Testis (tissue), 3 donors: Measurements from ENCODE around the gene CEBPG. TPM values are rescaled to one million over a fixed set of nuclear protein-coding genes. Genes with fewer than 3 reads are reported as not detected.

Experiments
- DNase-seq: peaks from one replicate; pipeline ENCODE4 v3.0.0-alpha.2; 2019
- H3K27ac ChIP-seq, 2 donors: fragments of 200-600 bp; sonication (generic); one replicate each; pipeline ENCODE4 v1.5.1; 2019
- H3K27me3 ChIP-seq: fragments of 200-600 bp; sonication (generic); one replicate; pipeline ENCODE4 v1.5.1; 2019
- H3K36me3 ChIP-seq: fragments of 200-600 bp; sonication (generic); one replicate; pipeline ENCODE4 v1.5.1; 2017; ENCODE audit warnings: low read depth; ENCODE audit errors: missing control alignments
- H3K4me1 ChIP-seq: fragments of 200-600 bp; sonication (generic); one replicate; pipeline ENCODE4 v1.5.1; 2019
- H3K4me3 ChIP-seq, 2 donors: fragments of 200-600 bp; sonication (generic); one replicate each; pipeline ENCODE4 v1.5.1; 2017 to 2019
- H3K9me3 ChIP-seq: fragments of 200-600 bp; sonication (generic); one replicate; pipeline ENCODE4 v1.5.1; 2017
- POLR2A ChIP-seq: fragments of 450-650 bp; IDR thresholded peaks from one replicate; pipeline ENCODE4 v1.6.1; 2017; ENCODE audit warnings: antibody characterized with exemption, mild to moderate bottlenecking, moderate library complexity
- WGBS, 2 donors: methylation state at CpG; one replicate each; pipeline ENCODE4 v1.1.5; 2018; 5-methylcytosine and 5-hydroxymethylcytosine counted together
- intact Hi-C: fragments of 100-400 bp; cut with DNase I; formaldehyde crosslinking; loops from one replicate; pipeline ENCODE4 v1.15.1; 2023; ENCODE audit warnings: low total_unique reads
- polyA plus RNA-seq: library from polyadenylated mRNA; stranded (reverse); fragments of 350-450 nt; fragmentation: Illumina TruSeq; extraction: RNeasy Lipid Tissue Mini Kit (QIAGEN cat#74804); gene quantifications from one replicate; pipeline ENCODE4 v1.2.3, GENCODE V29; 2014; ENCODE audit warnings: low read depth, low replicate concordance; ENCODE audit not compliant: insufficient read depth
- total RNA-seq, 2 donors: library from RNA; depleted of rRNA; stranded (reverse); fragments of >200 nt; gene quantifications; one replicate each; pipeline ENCODE4 v1.2.3, GENCODE V29; 2016
- TF ChIP-seq, protein P1 (sequence below), 3 experiments: fragments of 450-650 bp in 2 of 3; fragments of 200-600 bp in 1 of 3; sonication (generic) in 1 of 3; IDR thresholded peaks; one replicate each; pipeline ENCODE4 v1.5.1; 2016 to 2019; ENCODE audit warnings: antibody characterized with exemption in 3 of 3, mild to moderate bottlenecking in 2 of 3, moderate library complexity in 1 of 3

Gene CEBPG
- total and polyA plus RNA-seq, 3 donors from 2014 or later: 20.8 to 24.3 (median 20.9) TPM

DNA sequence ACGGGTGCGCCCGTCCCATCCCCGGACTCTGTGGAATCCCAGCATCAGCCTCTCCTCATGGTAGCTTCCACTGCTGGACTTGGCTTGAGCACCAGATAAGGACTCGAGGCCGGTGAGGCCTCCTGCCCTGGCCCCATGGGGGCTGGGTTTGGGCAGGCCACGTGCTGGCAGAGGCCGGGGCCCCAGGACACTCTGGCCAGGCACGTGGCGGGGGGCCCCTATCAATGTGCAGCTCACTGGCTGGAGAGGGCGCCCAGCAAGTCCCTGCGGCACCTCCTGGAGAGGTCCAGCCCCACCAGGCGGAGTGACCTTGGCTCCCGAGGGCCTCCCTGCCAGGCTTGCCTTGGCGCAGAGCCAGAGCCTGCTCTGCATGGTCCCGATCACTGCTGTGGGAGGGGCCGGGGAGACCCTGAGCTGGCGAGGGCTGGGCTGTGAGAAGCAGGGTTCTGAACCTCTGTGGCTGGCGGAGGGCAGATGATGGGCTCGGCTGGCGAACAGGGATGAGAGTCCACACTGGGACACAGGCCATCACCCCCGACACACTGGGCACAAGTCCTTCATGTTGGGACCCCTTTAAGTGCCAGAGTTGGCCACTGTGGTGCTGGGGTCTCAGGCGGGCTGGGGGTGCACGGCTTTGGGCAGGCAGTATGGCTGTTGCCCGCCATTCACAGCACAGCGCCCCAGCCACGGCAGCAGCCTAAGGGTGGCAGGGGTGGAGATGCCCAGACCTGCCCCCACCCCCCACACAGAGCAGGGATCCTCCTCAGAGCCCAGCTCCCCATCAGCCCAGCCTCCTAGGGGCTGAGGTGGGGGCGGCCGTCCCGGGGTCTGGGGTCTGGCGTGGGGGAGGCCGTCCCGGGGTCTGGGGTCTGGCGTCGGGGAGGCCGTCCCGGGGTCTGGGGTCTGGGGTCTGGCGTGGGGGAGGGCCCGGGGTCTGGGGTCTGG is 19.1 kb downstream of the CEBPG start:
- Histone ChIP-seq H3K4me3 (no peak overlapping the region), H3K27me3 (no peaks in the 10 kb centered on the region), H3K27ac (no peak overlapping the region), H3K36me3 (no peaks in the 10 kb centered on the region), H3K4me1 (peaks cover 48% of the 10 kb centered on the region), H3K9me3 (no peaks in the 10 kb centered on the region)
- intact Hi-C loops: no loop called here
- DNase-seq: peak; percentile 63
- WGBS, 2 donors: 63 to 85% methylated on average over 8 to 20 of the region's 39 CpGs
- TF ChIP-seq, protein P1, sequence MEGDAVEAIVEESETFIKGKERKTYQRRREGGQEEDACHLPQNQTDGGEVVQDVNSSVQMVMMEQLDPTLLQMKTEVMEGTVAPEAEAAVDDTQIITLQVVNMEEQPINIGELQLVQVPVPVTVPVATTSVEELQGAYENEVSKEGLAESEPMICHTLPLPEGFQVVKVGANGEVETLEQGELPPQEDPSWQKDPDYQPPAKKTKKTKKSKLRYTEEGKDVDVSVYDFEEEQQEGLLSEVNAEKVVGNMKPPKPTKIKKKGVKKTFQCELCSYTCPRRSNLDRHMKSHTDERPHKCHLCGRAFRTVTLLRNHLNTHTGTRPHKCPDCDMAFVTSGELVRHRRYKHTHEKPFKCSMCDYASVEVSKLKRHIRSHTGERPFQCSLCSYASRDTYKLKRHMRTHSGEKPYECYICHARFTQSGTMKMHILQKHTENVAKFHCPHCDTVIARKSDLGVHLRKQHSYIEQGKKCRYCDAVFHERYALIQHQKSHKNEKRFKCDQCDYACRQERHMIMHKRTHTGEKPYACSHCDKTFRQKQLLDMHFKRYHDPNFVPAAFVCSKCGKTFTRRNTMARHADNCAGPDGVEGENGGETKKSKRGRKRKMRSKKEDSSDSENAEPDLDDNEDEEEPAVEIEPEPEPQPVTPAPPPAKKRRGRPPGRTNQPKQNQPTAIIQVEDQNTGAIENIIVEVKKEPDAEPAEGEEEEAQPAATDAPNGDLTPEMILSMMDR (IDR thresholded peaks at IDR 0.05): no peak
- TF ChIP-seq POLR2A: no peak

DNA sequence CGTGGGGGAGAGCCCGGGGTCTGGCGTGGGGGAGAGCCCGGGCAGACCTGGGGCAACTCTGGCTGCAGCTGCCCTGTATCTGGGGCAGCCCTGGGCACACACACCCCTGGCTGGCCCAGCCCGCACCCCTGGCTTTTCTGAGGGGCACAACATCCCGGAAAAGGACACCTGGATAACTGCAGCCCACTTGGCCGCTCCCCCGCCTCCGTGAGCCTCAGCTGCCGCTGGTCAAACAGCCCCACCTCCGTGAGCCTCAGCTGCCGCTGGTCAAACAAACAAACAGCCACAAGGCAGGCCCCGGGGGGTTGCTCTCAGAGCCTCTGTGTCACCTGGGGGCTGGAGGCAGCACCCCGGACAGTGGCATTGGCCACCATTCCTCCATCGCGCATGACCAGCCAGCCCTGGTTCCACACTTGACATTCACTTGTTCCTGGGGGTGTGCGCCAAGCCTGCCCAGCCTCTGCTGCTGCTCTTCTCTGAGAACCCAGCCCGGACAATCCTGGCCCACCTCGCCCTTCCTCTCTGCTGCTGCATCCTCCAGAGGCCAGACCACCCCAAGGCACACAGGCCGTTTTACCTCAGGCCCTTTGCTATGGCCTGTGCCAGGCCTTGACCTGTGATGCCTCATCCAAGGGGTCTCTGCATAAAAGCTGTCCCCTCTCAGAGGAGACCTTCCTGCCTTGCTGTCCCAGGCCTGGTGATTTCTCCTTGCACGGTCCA is 19.9 kb downstream of the CEBPG start:
- 83 to 88% methylated on average over 9 to 21 of the region's 21 CpGs for WGBS, 2 donors
- Histone ChIP-seq H3K27me3 (no peaks in the 10 kb centered on the region), H3K4me1 (peaks cover 44% of the 10 kb centered on the region), H3K4me3 (no peak overlapping the region), H3K9me3 (no peaks in the 10 kb centered on the region), H3K27ac (no peak overlapping the region), H3K36me3 (no peaks in the 10 kb centered on the region)
- DNase-seq: no peak
- no peak for TF ChIP-seq POLR2A
- TF ChIP-seq, protein P1 (IDR thresholded peaks at IDR 0.05): no peak
- intact Hi-C loops: no loop called here

DNA sequence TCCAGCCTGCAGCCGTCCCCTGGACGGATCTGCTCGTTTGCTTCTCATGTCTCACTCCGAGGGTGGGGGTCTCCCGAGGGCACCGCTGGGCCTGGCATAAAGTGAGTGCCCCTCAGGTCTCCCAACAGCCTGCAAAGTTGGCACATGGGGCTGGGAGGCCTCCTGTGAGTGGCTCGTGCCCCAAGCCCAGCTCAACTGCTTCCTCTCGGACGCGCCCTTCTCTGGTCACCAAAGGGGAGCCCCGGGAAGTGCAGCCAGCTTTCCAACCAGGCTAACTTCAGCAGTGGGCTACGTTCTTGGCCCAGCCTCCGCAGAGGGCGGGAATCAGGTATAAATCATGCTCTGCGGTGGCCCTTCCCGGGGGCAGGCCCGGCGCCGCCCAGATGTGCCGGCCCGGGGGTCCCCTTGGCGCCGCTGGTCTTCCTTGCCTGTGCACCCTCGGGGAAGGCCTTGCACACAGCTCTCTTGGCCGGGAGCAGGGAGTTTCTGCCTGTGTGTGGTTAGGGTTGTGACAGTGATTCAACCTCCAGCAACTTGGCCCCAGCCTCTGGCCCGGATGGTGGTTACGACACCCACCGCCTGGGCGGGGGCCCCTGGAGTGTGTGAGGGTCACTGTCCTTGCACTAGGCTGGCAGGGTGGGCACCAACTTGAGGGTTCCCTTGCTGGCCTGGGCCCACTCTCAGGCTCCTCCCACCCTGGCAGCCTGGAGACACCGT is 20.7 kb downstream of the CEBPG start:
- WGBS, 2 donors: 81 to 83% methylated on average over 18 to 30 of the region's 30 CpGs
- Histone ChIP-seq H3K27ac (no peak overlapping the region), H3K27me3 (no peaks in the 10 kb centered on the region), H3K4me3 (no peak overlapping the region), H3K36me3 (no peaks in the 10 kb centered on the region), H3K4me1 (peaks cover 44% of the 10 kb centered on the region), H3K9me3 (no peaks in the 10 kb centered on the region)
- no peak for DNase-seq
- TF ChIP-seq, protein P1 (IDR thresholded peaks at IDR 0.05): no peak
- TF ChIP-seq POLR2A: no peak
- intact Hi-C loops: no loop called here

DNA sequence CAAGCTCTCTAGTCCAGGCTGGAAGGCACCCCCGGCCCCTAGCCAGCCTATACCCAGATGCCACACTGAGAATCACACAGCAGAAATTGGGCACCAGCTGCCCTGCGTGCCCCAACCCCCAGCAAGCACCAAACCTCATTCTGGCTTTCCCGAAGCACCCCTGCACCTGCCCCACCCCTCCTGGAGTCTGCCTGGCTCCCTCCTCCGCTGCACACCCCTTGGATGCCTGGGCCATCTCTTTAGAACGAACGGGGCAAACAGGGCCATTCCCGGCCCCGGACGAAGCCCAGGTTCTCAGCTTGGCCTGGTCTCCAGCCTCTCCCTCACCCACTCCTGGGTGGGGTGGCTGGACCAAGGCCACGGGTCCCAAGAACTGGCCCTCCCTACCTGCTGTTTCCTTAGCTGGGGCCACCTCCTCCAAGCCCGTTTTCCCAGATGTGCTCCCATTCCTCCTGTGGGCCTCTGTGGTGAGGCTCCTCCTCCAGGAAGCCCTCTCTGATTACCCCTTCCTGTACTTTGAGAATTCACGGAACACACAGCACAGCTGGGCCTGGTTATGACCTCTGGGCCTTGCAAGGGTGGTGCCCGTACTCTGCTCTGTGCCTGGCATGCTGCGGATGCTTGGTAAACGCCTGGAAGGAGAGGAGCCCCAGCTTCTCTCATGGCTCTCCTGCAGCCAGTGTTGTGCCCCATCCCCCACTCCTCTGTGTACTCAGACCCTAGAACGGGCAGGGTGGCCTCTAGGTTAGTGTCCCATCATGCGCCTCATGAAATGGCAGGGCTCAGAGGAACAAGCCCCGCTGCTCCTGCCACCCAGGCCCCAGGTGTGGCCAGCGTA is 21.4 kb downstream of the CEBPG start:
- WGBS, 2 donors: 78 to 82% methylated on average over 14 to 19 of the region's 19 CpGs
- H3K9me3 ChIP-seq: no peaks in the 10 kb centered on the region
- H3K36me3 ChIP-seq: no peaks in the 10 kb centered on the region
- no peaks in the 10 kb centered on the region for H3K27me3 ChIP-seq
- intact Hi-C loops: no loop called here
- H3K27ac ChIP-seq: no peak overlapping the region
- no peak overlapping the region for H3K4me3 ChIP-seq
- peaks cover 39% of the 10 kb centered on the region for H3K4me1 ChIP-seq
- no peak for TF ChIP-seq POLR2A
- TF ChIP-seq, protein P1 (IDR thresholded peaks at IDR 0.05): no peak
- DNase-seq: no peak
